SK-N-SH treated with all-trans-retinoic acid at 6 μM for 48 hours (cell line): ENCODE results near the gene TTBK2.

ENCODE experiments used
- ATAC-seq: fragments of 200-7000 bp; cut with Tn5 transposase; 3 replicates; pipeline ENCODE4 v1.9.1; 2020; ENCODE audit warnings: mild to moderate bottlenecking, moderate library complexity
- ARNTL ChIP-seq: fragments of 450-650 bp; formaldehyde crosslinking; IDR thresholded peaks from 2 replicates; pipeline ENCODE4 v1.5.0; 2020; ENCODE audit warnings: low read depth, mild to moderate bottlenecking, moderate library complexity, borderline replicate concordance
- CREB5 ChIP-seq: fragments of 250-450 bp; sonication (Bioruptor Pico); IDR thresholded peaks from 2 replicates; pipeline ENCODE4 v1.5.1; 2020; ENCODE audit warnings: low read depth, mild to moderate bottlenecking, moderate library complexity
- CSDC2 ChIP-seq: fragments of 250-450 bp; sonication (Bioruptor Pico); IDR thresholded peaks from 2 replicates; pipeline ENCODE4 v1.5.0; 2020; ENCODE audit warnings: mild to moderate bottlenecking, moderate library complexity
- CSRNP3 ChIP-seq: fragments of 250-450 bp; sonication (Bioruptor Pico); IDR thresholded peaks from 2 replicates; pipeline ENCODE4 v1.5.1; 2021; ENCODE audit warnings: mild to moderate bottlenecking, moderate library complexity
- ESRRG ChIP-seq: fragments of 250-450 bp; sonication (Bioruptor Pico); IDR thresholded peaks from 2 replicates; pipeline ENCODE4 v1.6.1; 2021; ENCODE audit warnings: mild to moderate bottlenecking
- GLIS3 ChIP-seq: fragments of 250-450 bp; sonication (Bioruptor Pico); IDR thresholded peaks from 2 replicates; pipeline ENCODE4 v1.5.0; 2020; ENCODE audit warnings: mild to moderate bottlenecking, moderate library complexity
- ISL1 ChIP-seq: fragments of 250-450 bp; sonication (Bioruptor Pico); IDR thresholded peaks from 2 replicates; pipeline ENCODE4 v2.1.2; 2022; ENCODE audit warnings: mild to moderate bottlenecking, moderate library complexity
- OSR1 ChIP-seq: fragments of 250-450 bp; sonication (Bioruptor Pico); IDR thresholded peaks from 2 replicates; pipeline ENCODE4 v1.8.0; 2022; ENCODE audit warnings: moderate library complexity, mild to moderate bottlenecking, inconsistent platforms
- PATZ1 ChIP-seq: fragments of 250-450 bp; sonication (Bioruptor Pico); IDR thresholded peaks from 2 replicates; pipeline ENCODE4 v1.8.0; 2020; ENCODE audit warnings: mild to moderate bottlenecking, moderate library complexity, borderline replicate concordance
- POU6F1 ChIP-seq: fragments of 250-450 bp; sonication (Bioruptor Pico); IDR thresholded peaks from 2 replicates; pipeline ENCODE4 v1.8.0; 2021; ENCODE audit warnings: low read depth, mild to moderate bottlenecking, moderate library complexity, borderline replicate concordance
- PPARA ChIP-seq: fragments of 250-450 bp; sonication (Bioruptor Pico); IDR thresholded peaks from 2 replicates; pipeline ENCODE4 v1.5.0; 2020; ENCODE audit warnings: mild to moderate bottlenecking, borderline replicate concordance
- RARB ChIP-seq: fragments of 250-450 bp; sonication (Bioruptor Pico); IDR thresholded peaks from 2 replicates; pipeline ENCODE4 v1.8.0; 2021; ENCODE audit warnings: mild to moderate bottlenecking, moderate library complexity
- SNAI2 ChIP-seq: fragments of 250-450 bp; sonication (Bioruptor Pico); IDR thresholded peaks from 2 replicates; pipeline ENCODE4 v1.5.0; 2020; ENCODE audit warnings: mild to moderate bottlenecking, moderate library complexity
- TCF4 ChIP-seq: fragments of 250-450 bp; sonication (Bioruptor Pico); IDR thresholded peaks from 2 replicates; pipeline ENCODE4 v1.8.0; 2021; ENCODE audit warnings: mild to moderate bottlenecking, moderate library complexity, borderline replicate concordance
- TOX ChIP-seq: fragments of 250-450 bp; sonication (Bioruptor Pico); IDR thresholded peaks from 2 replicates; pipeline ENCODE4 v1.8.0; 2021; ENCODE audit warnings: mild to moderate bottlenecking, moderate library complexity, borderline replicate concordance
- TSHZ2 ChIP-seq: fragments of 250-450 bp; sonication (Bioruptor Pico); IDR thresholded peaks from 2 replicates; pipeline ENCODE4 v1.5.0; 2020; ENCODE audit warnings: mild to moderate bottlenecking, moderate library complexity
- ZC3H10 ChIP-seq: fragments of 250-450 bp; sonication (Bioruptor Pico); IDR thresholded peaks from 2 replicates; pipeline ENCODE4 v1.5.1; 2021; ENCODE audit warnings: mild to moderate bottlenecking, moderate library complexity
- ZFP3 ChIP-seq: fragments of 250-450 bp; sonication (Bioruptor Pico); IDR thresholded peaks from 2 replicates; pipeline ENCODE4 v1.5.0; 2020; ENCODE audit warnings: mild to moderate bottlenecking, moderate library complexity
- ZFP30 ChIP-seq: fragments of 450-650 bp; formaldehyde crosslinking; IDR thresholded peaks from 2 replicates; pipeline ENCODE4 v1.5.0; 2022; ENCODE audit warnings: mild to moderate bottlenecking, moderate library complexity
- ZNF70 ChIP-seq: fragments of 450-650 bp; formaldehyde crosslinking; IDR thresholded peaks from 2 replicates; pipeline ENCODE4 v1.5.0; 2020; ENCODE audit warnings: mild to moderate bottlenecking, moderate library complexity
- ZNF8 ChIP-seq: fragments of 450-650 bp; formaldehyde crosslinking; IDR thresholded peaks from 2 replicates; pipeline ENCODE4 v1.5.0; 2020; ENCODE audit warnings: mild to moderate bottlenecking, moderate library complexity

TTBK2 gene

GRCh38 chr15:42693496-42693895 lies 227.1 kb downstream of the TTBK2 start:
- no peak for TF ChIP-seq RARB (CRISPR knock-in tag)
- no peak for TF ChIP-seq PATZ1
- TF ChIP-seq ZNF8: no peak
- TF ChIP-seq CREB5: no peak
- no peak for TF ChIP-seq TSHZ2
- no peak for TF ChIP-seq GLIS3 (CRISPR knock-in tag)
- no peak for TF ChIP-seq ZC3H10 (CRISPR knock-in tag)
- TF ChIP-seq POU6F1 (CRISPR knock-in tag): no peak
- no peak for TF ChIP-seq ARNTL (CRISPR knock-in tag)
- no peak for TF ChIP-seq ZFP3 (CRISPR knock-in tag)
- TF ChIP-seq SNAI2: no peak
- TF ChIP-seq OSR1 (CRISPR knock-in tag): no peak
- no peak for TF ChIP-seq TCF4
- TF ChIP-seq ISL1 (CRISPR knock-in tag): no peak
- no peak for TF ChIP-seq ZNF70 (CRISPR knock-in tag)
- TF ChIP-seq, all 23 proteins: peak for 0
- no peak for ATAC-seq

- no peak for ATAC-seq
- no peak for TF ChIP-seq ZNF70 (CRISPR knock-in tag)
- no peak for TF ChIP-seq RARB (CRISPR knock-in tag)
- no peak for TF ChIP-seq ESRRG
- no peak for TF ChIP-seq GLIS3 (CRISPR knock-in tag)
- no peak for TF ChIP-seq TOX (CRISPR knock-in tag)
- no peak for TF ChIP-seq ZFP30 (CRISPR knock-in tag)
- TF ChIP-seq ARNTL (CRISPR knock-in tag): no peak
- TF ChIP-seq OSR1 (CRISPR knock-in tag): no peak
- TF ChIP-seq CSDC2 (CRISPR knock-in tag): no peak
- no peak for TF ChIP-seq PPARA (CRISPR knock-in tag)
- TF ChIP-seq ZNF8: no peak
- TF ChIP-seq ZC3H10 (CRISPR knock-in tag): no peak
- no peak for TF ChIP-seq CSRNP3 (CRISPR knock-in tag)
Observed at GRCh38 chr15:42692997-42693396, 227.6 kb downstream of the TTBK2 start.

GRCh38 chr15:42692536-42692935 lies 228.0 kb downstream of the TTBK2 start:
- no peak for TF ChIP-seq GLIS3 (CRISPR knock-in tag)
- no peak for TF ChIP-seq PATZ1
- no peak for ATAC-seq
